ENCODE results near the gene CADM1.

The CADM1 gene

GRCh38 chr11:115226556-115226955 is 277.7 kb downstream of the CADM1 start:
- H3K4me2 ChIP-seq: no peak overlapping the region
- no peak overlapping the region for H2AFZ ChIP-seq (ENCODE audit: low read depth)
- peak overlapping the region; percentile 98; the same call in 1 of the 2 replicates for H3K27ac ChIP-seq
- H3K36me3 ChIP-seq (ENCODE audit: insufficient read depth): no peaks in the 10 kb centered on the region; the same call in 1 of the 2 replicates
- H3K79me2 ChIP-seq (ENCODE audit: insufficient read depth, low read depth): no peaks in the 10 kb centered on the region
- H3K4me3 ChIP-seq (IDR thresholded peaks at IDR 0.05; ENCODE audit: insufficient read depth, low read depth, low read length): no peak overlapping the region
- no peaks in the 10 kb centered on the region for H4K20me1 ChIP-seq (ENCODE audit: insufficient read depth)
- H3K4me1 ChIP-seq (ENCODE audit: low read depth, poor library complexity, severe bottlenecking): peaks cover 54% of the 10 kb centered on the region
- no peaks in the 10 kb centered on the region for H3K27me3 ChIP-seq (ENCODE audit: insufficient read depth, low read depth)
- H3K9ac ChIP-seq: no peak overlapping the region
- no peak for TF ChIP-seq CTCF (conservative IDR thresholded peaks at IDR 0.05; ENCODE audit: low read depth, low read length)

- TF ChIP-seq CTCF (conservative IDR thresholded peaks at IDR 0.05; ENCODE audit: low read depth, low read length): no peak
- peak overlapping the region; percentile 98 for H3K27ac ChIP-seq
- H4K20me1 ChIP-seq (ENCODE audit: insufficient read depth): no peaks in the 10 kb centered on the region
- peak overlapping the region; percentile 78; the same call in 1 of the 2 replicates for H3K9ac ChIP-seq
- no peaks in the 10 kb centered on the region for H3K79me2 ChIP-seq (ENCODE audit: insufficient read depth, low read depth)
- H3K36me3 ChIP-seq (ENCODE audit: insufficient read depth): no peaks in the 10 kb centered on the region
- H3K27me3 ChIP-seq (ENCODE audit: insufficient read depth, low read depth): no peaks in the 10 kb centered on the region
- peak overlapping the region; percentile 91 for H3K4me2 ChIP-seq
- no peak overlapping the region for H2AFZ ChIP-seq (ENCODE audit: low read depth)
- no peak overlapping the region for H3K4me3 ChIP-seq (IDR thresholded peaks at IDR 0.05; ENCODE audit: insufficient read depth, low read depth, low read length)
- peaks cover 74% of the 10 kb centered on the region for H3K4me1 ChIP-seq (ENCODE audit: low read depth, poor library complexity, severe bottlenecking)
Measured at GRCh38 chr11:115224551-115224950, 279.7 kb downstream of the CADM1 start.

DNA sequence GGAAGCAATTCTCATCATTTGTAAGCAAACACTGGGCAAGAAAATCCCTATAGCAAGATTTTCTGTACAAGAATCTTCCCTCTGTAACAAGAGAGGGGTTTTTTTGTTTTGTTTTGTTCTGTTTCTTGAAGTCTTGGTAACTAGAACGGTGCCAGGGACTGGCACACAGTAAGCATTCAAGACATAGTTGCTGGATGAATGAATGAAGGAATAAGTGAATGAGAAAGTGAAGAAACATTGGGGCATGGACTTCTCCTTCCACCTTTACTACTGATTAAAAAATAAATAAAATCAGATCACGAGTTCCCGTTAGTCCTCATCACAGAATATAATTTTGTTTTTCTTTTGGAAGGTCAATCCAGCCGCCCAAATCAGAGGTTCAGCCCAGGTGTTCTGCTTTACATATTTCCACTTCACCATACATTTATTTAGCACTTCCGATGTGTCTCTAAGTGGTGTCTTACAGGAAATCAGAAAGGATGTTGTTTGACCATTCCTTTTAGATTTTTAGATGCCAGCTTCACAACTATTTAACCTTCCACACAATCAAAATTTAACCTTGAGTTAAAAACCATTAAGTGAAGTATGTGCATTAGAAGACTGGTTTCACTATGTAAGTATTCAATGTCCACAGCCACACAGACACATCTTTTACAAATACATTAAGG is 281.2 kb downstream of the CADM1 start:
- Histone ChIP-seq H3K9ac (peak overlapping the region; percentile 78), H3K4me3 (IDR thresholded peaks at IDR 0.05; ENCODE audit: insufficient read depth, low read depth, low read length) (no peak overlapping the region), H3K79me2 (ENCODE audit: insufficient read depth, low read depth) (no peaks in the 10 kb centered on the region), H4K20me1 (ENCODE audit: insufficient read depth) (no peaks in the 10 kb centered on the region), H2AFZ (ENCODE audit: low read depth) (no peak overlapping the region), H3K27ac (peak overlapping the region; percentile 98), H3K27me3 (ENCODE audit: insufficient read depth, low read depth) (no peaks in the 10 kb centered on the region), H3K36me3 (ENCODE audit: insufficient read depth) (no peaks in the 10 kb centered on the region), H3K4me2 (peak overlapping the region; percentile 91), H3K4me1 (ENCODE audit: low read depth, poor library complexity, severe bottlenecking) (peaks cover 90% of the 10 kb centered on the region)
- no peak for TF ChIP-seq CTCF (conservative IDR thresholded peaks at IDR 0.05; ENCODE audit: low read depth, low read length)

DNA sequence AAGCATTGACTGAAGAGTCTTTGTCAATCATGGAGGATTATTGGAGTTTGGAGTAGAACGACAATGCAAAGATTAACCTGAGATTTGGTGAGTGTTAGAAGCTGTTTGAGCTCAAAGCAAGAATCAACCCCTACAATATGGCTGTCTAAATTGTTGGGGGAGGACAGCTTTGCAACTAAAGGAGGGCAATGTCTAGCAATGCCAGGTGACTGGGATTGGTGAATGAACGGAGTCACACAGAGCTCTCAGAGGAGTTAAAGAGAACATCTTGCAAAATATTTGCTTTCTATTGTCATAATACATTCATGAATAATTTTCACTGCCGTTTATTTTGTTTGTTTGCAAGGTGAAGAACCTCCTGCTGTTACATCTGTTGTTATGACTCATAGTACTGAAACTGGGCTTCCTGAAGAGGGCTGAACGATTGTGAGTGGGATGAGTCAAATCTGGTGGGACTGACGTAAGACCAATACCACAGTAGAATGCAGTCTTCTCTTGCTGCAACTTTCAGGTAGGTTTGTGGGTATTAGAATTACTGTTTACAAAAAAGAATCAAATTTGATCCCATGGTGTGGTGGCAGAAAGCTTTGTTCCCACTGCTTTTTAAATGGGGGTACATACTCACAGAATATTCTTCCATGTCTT is 281.9 kb downstream of the CADM1 start:
- no peak overlapping the region for H2AFZ ChIP-seq (ENCODE audit: low read depth)
- H4K20me1 ChIP-seq (ENCODE audit: insufficient read depth): no peaks in the 10 kb centered on the region
- H3K9ac ChIP-seq: peak overlapping the region; percentile 78
- no peak for TF ChIP-seq CTCF (conservative IDR thresholded peaks at IDR 0.05; ENCODE audit: low read depth, low read length)
- no peaks in the 10 kb centered on the region for H3K79me2 ChIP-seq (ENCODE audit: insufficient read depth, low read depth)
- no peaks in the 10 kb centered on the region for H3K27me3 ChIP-seq (ENCODE audit: insufficient read depth, low read depth)
- peaks cover 96% of the 10 kb centered on the region for H3K4me1 ChIP-seq (ENCODE audit: low read depth, poor library complexity, severe bottlenecking)
- H3K36me3 ChIP-seq (ENCODE audit: insufficient read depth): no peaks in the 10 kb centered on the region
- H3K4me2 ChIP-seq: peak overlapping the region; percentile 91
- H3K27ac ChIP-seq: peak overlapping the region; percentile 98
- no peak overlapping the region for H3K4me3 ChIP-seq (IDR thresholded peaks at IDR 0.05; ENCODE audit: insufficient read depth, low read depth, low read length)
